ENCODE data around the gene HDAC11. TPM values are rescaled to one million over a fixed set of nuclear protein-coding genes. Genes with fewer than 3 reads are reported as not detected.

HDAC11 gene
- total and polyA plus RNA-seq, 2 experiments from 2014 or later, result 11.7 to 12.2 TPM

- in situ Hi-C loops (cut with MboI), result loop anchor here (25.0 kb wide), 1 partner anchor 393 kb away; the partner anchor contains the start of gene WNT7A
Measured at GRCh38 chr3:13493867-13494441, 13.8 kb downstream of the HDAC11 start.

GRCh38 chr3:13494463-13495350 is 14.6 kb downstream of the HDAC11 start:
- in situ Hi-C loops (cut with MboI), result loop anchor here (5.0 to 25.0 kb wide), 2 partner anchors 153 to 393 kb away; partner anchors contain the start of gene WNT7A
- Histone ChIP-seq H3K4me1 (ENCODE audit: insufficient read depth) (peaks cover 22% of the 10 kb centered on the region), H3F3A (ENCODE audit: insufficient read depth) (peaks cover 8% of the 10 kb centered on the region), H3K9me3 (ENCODE audit: low read depth) (no peaks in the 10 kb centered on the region), H3K27me3 (replicated peaks; ENCODE audit: insufficient read depth) (no peaks in the 10 kb centered on the region), H3K36me3 (ENCODE audit: low read depth) (no peaks in the 10 kb centered on the region), H2AFZ (no peak overlapping the region), H3K27ac (no peak overlapping the region), H4K20me1 (ENCODE audit: insufficient read depth) (no peaks in the 10 kb centered on the region), H3K9ac (no peak overlapping the region), H3K4me2 (ENCODE audit: unreplicated experiment) (no peak overlapping the region), H3K9me2 (ENCODE audit: insufficient read depth) (no peaks in the 10 kb centered on the region), H3K4me3 (no peak overlapping the region), H3K79me2 (ENCODE audit: insufficient read depth) (no peaks in the 10 kb centered on the region)
- DNase-seq, result peak; percentile 68
- 35 to 52% methylated on average over 11 of the region's 11 CpGs for WGBS, 2 experiments (ENCODE audit: low coverage in 1 of 2, low lambda C conversion rate in 2 of 2, missing lambda C conversion rate in 2 of 2)
- TF ChIP-seq EZH2phosphoT487 (IDR thresholded peaks at IDR 0.05; ENCODE audit: insufficient read depth, low read depth), result no peak
- TF ChIP-seq EZH2 (IDR thresholded peaks at IDR 0.05; ENCODE audit: insufficient read depth, poor library complexity, severe bottlenecking), result no peak

More at GRCh38 chr3:13493867-13494441, 13.8 kb downstream of the HDAC11 start:
- TF ChIP-seq EZH2 (IDR thresholded peaks at IDR 0.05; ENCODE audit: insufficient read depth, poor library complexity, severe bottlenecking), result no peak
- no peak for TF ChIP-seq EZH2phosphoT487 (IDR thresholded peaks at IDR 0.05; ENCODE audit: insufficient read depth, low read depth)
- 59 to 66% methylated on average over 15 of the region's 15 CpGs for WGBS, 2 experiments (ENCODE audit: low coverage in 1 of 2, low lambda C conversion rate in 2 of 2, missing lambda C conversion rate in 2 of 2)
- H3K79me2 ChIP-seq (ENCODE audit: insufficient read depth), result no peaks in the 10 kb centered on the region
- no peaks in the 10 kb centered on the region for H4K20me1 ChIP-seq (ENCODE audit: insufficient read depth)
- no peak overlapping the region for H3K27ac ChIP-seq
- DNase-seq, result no peak
- peaks cover 22% of the 10 kb centered on the region for H3K4me1 ChIP-seq (ENCODE audit: insufficient read depth)
- H2AFZ ChIP-seq, result no peak overlapping the region
- H3K27me3 ChIP-seq (replicated peaks; ENCODE audit: insufficient read depth), result no peaks in the 10 kb centered on the region
- no peak overlapping the region for H3K4me2 ChIP-seq (ENCODE audit: unreplicated experiment)
- H3K9ac ChIP-seq, result no peak overlapping the region
- H3K36me3 ChIP-seq (ENCODE audit: low read depth), result no peaks in the 10 kb centered on the region
- no peak overlapping the region for H3K4me3 ChIP-seq
- H3K9me3 ChIP-seq (ENCODE audit: low read depth), result no peaks in the 10 kb centered on the region
- H3K9me2 ChIP-seq (ENCODE audit: insufficient read depth), result no peaks in the 10 kb centered on the region
- H3F3A ChIP-seq (ENCODE audit: insufficient read depth), result peaks cover 8% of the 10 kb centered on the region

GRCh38 chr3:13495351-13495813 is 15.3 kb downstream of the HDAC11 start:
- Histone ChIP-seq H2AFZ (no peak overlapping the region), H3K4me1 (ENCODE audit: insufficient read depth) (peaks cover 22% of the 10 kb centered on the region), H3K27ac (no peak overlapping the region), H3K9me3 (ENCODE audit: low read depth) (no peaks in the 10 kb centered on the region), H3F3A (ENCODE audit: insufficient read depth) (peaks cover 8% of the 10 kb centered on the region), H3K79me2 (ENCODE audit: insufficient read depth) (no peaks in the 10 kb centered on the region), H3K36me3 (ENCODE audit: low read depth) (no peaks in the 10 kb centered on the region), H3K4me2 (ENCODE audit: unreplicated experiment) (no peak overlapping the region), H3K27me3 (replicated peaks; ENCODE audit: insufficient read depth) (no peaks in the 10 kb centered on the region), H3K9ac (no peak overlapping the region), H4K20me1 (ENCODE audit: insufficient read depth) (no peaks in the 10 kb centered on the region), H3K9me2 (ENCODE audit: insufficient read depth) (no peaks in the 10 kb centered on the region), H3K4me3 (no peak overlapping the region)
- no peak for TF ChIP-seq EZH2phosphoT487 (IDR thresholded peaks at IDR 0.05; ENCODE audit: insufficient read depth, low read depth)
- TF ChIP-seq EZH2 (IDR thresholded peaks at IDR 0.05; ENCODE audit: insufficient read depth, poor library complexity, severe bottlenecking), result no peak
- DNase-seq, result no peak
- WGBS, 2 experiments (ENCODE audit: low coverage in 1 of 2, low lambda C conversion rate in 2 of 2, missing lambda C conversion rate in 2 of 2), result 80 to 94% methylated on average over 3 of the region's 3 CpGs
- in situ Hi-C loops (cut with MboI), result loop anchor here (5.0 to 25.0 kb wide), 2 partner anchors 152 to 392 kb away; partner anchors contain the start of gene WNT7A

GRCh38 chr3:13495921-13496723 is 16.0 kb downstream of the HDAC11 start:
- no peaks in the 10 kb centered on the region for H3K27me3 ChIP-seq (replicated peaks; ENCODE audit: insufficient read depth)
- H2AFZ ChIP-seq, result no peak overlapping the region
- 41 to 44% methylated on average over 12 of the region's 12 CpGs for WGBS, 2 experiments (ENCODE audit: low coverage in 1 of 2, low lambda C conversion rate in 2 of 2, missing lambda C conversion rate in 2 of 2)
- no peaks in the 10 kb centered on the region for H3K79me2 ChIP-seq (ENCODE audit: insufficient read depth)
- H3K36me3 ChIP-seq (ENCODE audit: low read depth), result no peaks in the 10 kb centered on the region
- in situ Hi-C loops (cut with MboI), result loop anchor here (5.0 to 25.0 kb wide), 2 partner anchors 151 to 391 kb away; partner anchors contain the start of gene WNT7A
- H3K27ac ChIP-seq, result peak overlapping the region; percentile 71
- H3K4me3 ChIP-seq, result no peak overlapping the region
- H3F3A ChIP-seq (ENCODE audit: insufficient read depth), result peaks cover 8% of the 10 kb centered on the region
- peaks cover 22% of the 10 kb centered on the region for H3K4me1 ChIP-seq (ENCODE audit: insufficient read depth)
- TF ChIP-seq EZH2phosphoT487 (IDR thresholded peaks at IDR 0.05; ENCODE audit: insufficient read depth, low read depth) (no peak), EZH2 (IDR thresholded peaks at IDR 0.05; ENCODE audit: insufficient read depth, poor library complexity, severe bottlenecking) (no peak)
- H3K9me3 ChIP-seq (ENCODE audit: low read depth), result no peaks in the 10 kb centered on the region
- peak overlapping the region; percentile 62 for H3K9ac ChIP-seq
- H3K4me2 ChIP-seq (ENCODE audit: unreplicated experiment), result peak overlapping the region; percentile 27
- no peaks in the 10 kb centered on the region for H3K9me2 ChIP-seq (ENCODE audit: insufficient read depth)
- DNase-seq, result peak; percentile 97
- H4K20me1 ChIP-seq (ENCODE audit: insufficient read depth), result no peaks in the 10 kb centered on the region

Measured in GM23248 (cell line).